Adrenal gland (tissue), 5 donors: ENCODE measurements around the gene RACK1.

Experiments used
- CTCF ChIP-seq, 6 experiments: fragments of 450-650 bp in 4 of 6; fragments of 200-600 bp in 2 of 6; sonication (generic) in 1 of 6; IDR thresholded peaks; 1 replicate in 5 of 6; 2 replicates in 1 of 6; pipeline versions ENCODE4 v1.5.1 to v1.8.0; 2016 to 2021; ENCODE audit warnings: antibody characterized with exemption in 6 of 6, mild to moderate bottlenecking in 2 of 6, moderate library complexity in 1 of 6
- POLR2A ChIP-seq, 2 donors: fragments of 450-650 bp; IDR thresholded peaks; one replicate each; pipeline ENCODE4 v1.6.1; 2017; ENCODE audit warnings: antibody characterized with exemption in 2 of 2, mild to moderate bottlenecking in 2 of 2, moderate library complexity in 1 of 2
- donor health status: DM: no; HTN: no; CAD: no.

DNA sequence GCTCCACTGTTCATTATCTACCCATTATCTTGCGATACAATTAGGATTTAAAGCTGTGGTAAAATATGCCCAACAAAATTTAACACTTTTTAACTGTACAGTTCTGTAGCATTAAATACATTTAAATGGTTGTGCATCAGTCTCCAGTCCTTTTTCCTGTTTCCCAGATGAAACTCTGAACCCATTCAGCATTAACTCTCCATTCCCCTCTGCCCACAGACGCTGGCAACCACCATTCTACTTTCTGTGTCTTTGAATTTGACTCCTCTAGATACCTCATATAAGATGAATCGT is 35.8 kb downstream of the RACK1 start:
- no peak for TF ChIP-seq CTCF (IDR thresholded peaks at IDR 0.05)
- no peak for TF ChIP-seq POLR2A (IDR thresholded peaks at IDR 0.05)
